ENCODE results near the gene BCL6. TPM values are rescaled to one million over a fixed set of nuclear protein-coding genes. Genes with fewer than 3 reads are reported as not detected.

The BCL6 gene
- total and polyA plus RNA-seq, 9 of the 15 experiments (the other 6 are each of a cell fraction or from before 2014, with no cell fraction given): 0.08 to 3.5 (median 1.6) TPM

GRCh38 chr3:187725653-187726370 is 19.5 kb downstream of the BCL6 start:
- ChIA-PET CTCF (ENCODE audit: low intra/inter-chr PET ratio) (no interaction called here), POLR2A (interaction anchor here (0.6 kb wide), 1 partner anchor 13 kb away, joined by 3 read pairs; no protein-coding TSS in a partner anchor)

More at GRCh38 chr3:187725653-187726370, 19.5 kb downstream of the BCL6 start:
- Histone ChIP-seq H3K9me1 (ENCODE audit: control insufficient read depth, insufficient read depth, low read length) (no peaks in the 10 kb centered on the region), H3K4me1 (replicated peaks in 1 of 2; ENCODE audit: control insufficient read depth in 2 of 2, insufficient read depth in 2 of 2, low read length in 2 of 2) (no peaks in the 10 kb centered on the region), H4K20me1 (replicated peaks; ENCODE audit: control insufficient read depth, insufficient read depth, low read length) (no peaks in the 10 kb centered on the region), H3K79me2 (ENCODE audit: control insufficient read depth, insufficient read depth, low read length) (no peaks in the 10 kb centered on the region), H3K9me3 (replicated peaks; ENCODE audit: control insufficient read depth, insufficient read depth, low read depth, low read length) (no peaks in the 10 kb centered on the region; the same call in 1 of the 2 replicates), H3K4me2 (ENCODE audit: insufficient read depth, low read length) (no peak overlapping the region), H3K27me3 (ENCODE audit: control insufficient read depth in 2 of 2, insufficient read depth in 2 of 2, low read length in 2 of 2) (no peaks in the 10 kb centered on the region; a peak in 1 of 5 replicates), H3K36me3 (ENCODE audit: control insufficient read depth, insufficient read depth, low read length) (no peaks in the 10 kb centered on the region), H2AFZ (ENCODE audit: low read depth, low read length) (no peak overlapping the region), H3K4me3 (no peak overlapping the region), H3K9ac (ENCODE audit: insufficient read depth in 1 of 2, low read depth in 2 of 2, low read length in 2 of 2) (no peak overlapping the region), H3K27ac (ENCODE audit: extremely low read depth, low read depth, low read length) (no peak overlapping the region)
- 30% methylated on average over 6 of the region's 7 CpGs for WGBS (ENCODE audit: insufficient coverage, low coverage, missing lambda C conversion rate)
- FAIRE-seq (no peak), DNase-seq (ENCODE audit: extremely low read depth in 1 of 4, low spot score in 3 of 4) (no peak), ATAC-seq (no peak)
- in situ Hi-C loops (cut with MboI) (loop anchor here (25.0 kb wide), 1 partner anchor 1411 kb away; no protein-coding TSS in a partner anchor), intact Hi-C loops (cut with micrococcal nuclease) (no loop called here)
- TF ChIP-seq E2F3 (CRISPR knock-in tag; IDR thresholded peaks at IDR 0.05) (no peak), ILF3 (IDR thresholded peaks at IDR 0.05; ENCODE audit: borderline replicate concordance) (no peak), CAMTA2 (CRISPR knock-in tag; conservative IDR thresholded peaks at IDR 0.05) (no peak), TGIF2 (CRISPR knock-in tag; IDR thresholded peaks at IDR 0.05) (no peak), FOXJ2 (tag; IDR thresholded peaks at IDR 0.05) (no peak), ZNF12 (CRISPR knock-in tag; IDR thresholded peaks at IDR 0.05) (no peak), TAF1 (IDR thresholded peaks at IDR 0.05; ENCODE audit: control insufficient read depth, extremely low read depth, insufficient read depth, low read length, severe bottlenecking) (no peak), BRD9 (IDR thresholded peaks at IDR 0.05; ENCODE audit: low read depth, partially characterized antibody) (no peak), STAT5B (CRISPR knock-in tag; IDR thresholded peaks at IDR 0.05) (no peak), NUFIP1 (IDR thresholded peaks at IDR 0.05; ENCODE audit: partially characterized antibody) (no peak), GATAD2B (IDR thresholded peaks at IDR 0.05; ENCODE audit: borderline replicate concordance) (no peak), GTF2B (IDR thresholded peaks at IDR 0.05; ENCODE audit: extremely low read depth, insufficient read length) (no peak), ZNF354B (CRISPR knock-in tag; IDR thresholded peaks at IDR 0.05) (no peak), ZNF124 (CRISPR knock-in tag; IDR thresholded peaks at IDR 0.05) (no peak)
- BruUV-seq (replicated peaks): no TSS peak
